CMK (cell line): ENCODE measurements around the gene TMPRSS9.
"Not testable (repeated sequence)": the region's sequence is repeated elsewhere in the genome, so short reads cannot be mapped to it uniquely, and the experiment has no call there.

ENCODE experiments used
- DNase-seq: peaks from one replicate; pipeline ENCODE4 v3.0.0-alpha.2; 2010; ENCODE audit warnings: low read depth

TMPRSS9 gene

GRCh38 chr19:2462635-2463421 lies 102.8 kb downstream of the TMPRSS9 start:
- DNase-seq = no peak

- not testable (repeated sequence) for DNase-seq
These were observed 103.6 kb downstream of the TMPRSS9 start for GRCh38 chr19:2463694-2464093.

GRCh38 chr19:2464389-2464788 lies 104.3 kb downstream of the TMPRSS9 start:
- DNase-seq = no peak

- DNase-seq = no peak
These were observed 108.5 kb downstream of the TMPRSS9 start for GRCh38 chr19:2468596-2468995.

GRCh38 chr19:2469102-2469914 lies 109.2 kb downstream of the TMPRSS9 start:
- no peak for DNase-seq

- not testable (repeated sequence) for DNase-seq
These were observed 109.8 kb downstream of the TMPRSS9 start for GRCh38 chr19:2469915-2470200.

- no peak for DNase-seq
These were observed 114.4 kb downstream of the TMPRSS9 start for GRCh38 chr19:2474232-2475017.

- DNase-seq = no peak
These were observed 115.1 kb downstream of the TMPRSS9 start for GRCh38 chr19:2475018-2475701.
